ENCODE data around the gene NFKBIB. TPM values are rescaled to one million over a fixed set of nuclear protein-coding genes. Genes with fewer than 3 reads are reported as not detected.

NFKBIB gene
- total RNA-seq, 3 donors from 2014 or later: 150 to 174 (median 169) TPM

DNA sequence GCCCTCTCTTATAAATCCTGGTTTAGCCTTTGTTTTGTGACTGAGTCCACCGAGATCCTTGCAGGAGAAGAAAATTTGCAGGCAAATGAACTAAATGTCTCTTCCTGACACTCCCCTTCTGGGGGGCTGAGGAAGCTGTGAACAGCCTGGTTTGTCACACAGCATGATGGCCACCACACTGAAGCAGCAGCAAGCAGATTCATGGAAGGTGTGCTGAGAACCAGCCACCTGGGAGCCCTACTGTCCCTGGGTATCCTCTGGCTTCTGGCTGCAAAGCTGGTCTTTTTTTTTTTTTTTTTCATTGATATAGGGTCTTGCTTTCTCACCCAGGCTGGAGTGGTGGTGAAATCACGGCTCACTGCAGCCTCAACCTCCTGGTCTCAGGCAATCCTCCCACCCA lies 42.2 kb downstream of the NFKBIB start:
- DNase-seq (no peak), ATAC-seq (no peak)
- Mint-ChIP-seq H3K36me3 (ENCODE audit: insufficient read depth) (no peaks in the 10 kb centered on the region), H3K4me3 (no peak overlapping the region), H3K27me3 (ENCODE audit: low read depth) (no peaks in the 10 kb centered on the region), H3K9me3 (no peaks in the 10 kb centered on the region), H3K4me1 (ENCODE audit: low read depth) (peaks cover 8% of the 10 kb centered on the region)

DNA sequence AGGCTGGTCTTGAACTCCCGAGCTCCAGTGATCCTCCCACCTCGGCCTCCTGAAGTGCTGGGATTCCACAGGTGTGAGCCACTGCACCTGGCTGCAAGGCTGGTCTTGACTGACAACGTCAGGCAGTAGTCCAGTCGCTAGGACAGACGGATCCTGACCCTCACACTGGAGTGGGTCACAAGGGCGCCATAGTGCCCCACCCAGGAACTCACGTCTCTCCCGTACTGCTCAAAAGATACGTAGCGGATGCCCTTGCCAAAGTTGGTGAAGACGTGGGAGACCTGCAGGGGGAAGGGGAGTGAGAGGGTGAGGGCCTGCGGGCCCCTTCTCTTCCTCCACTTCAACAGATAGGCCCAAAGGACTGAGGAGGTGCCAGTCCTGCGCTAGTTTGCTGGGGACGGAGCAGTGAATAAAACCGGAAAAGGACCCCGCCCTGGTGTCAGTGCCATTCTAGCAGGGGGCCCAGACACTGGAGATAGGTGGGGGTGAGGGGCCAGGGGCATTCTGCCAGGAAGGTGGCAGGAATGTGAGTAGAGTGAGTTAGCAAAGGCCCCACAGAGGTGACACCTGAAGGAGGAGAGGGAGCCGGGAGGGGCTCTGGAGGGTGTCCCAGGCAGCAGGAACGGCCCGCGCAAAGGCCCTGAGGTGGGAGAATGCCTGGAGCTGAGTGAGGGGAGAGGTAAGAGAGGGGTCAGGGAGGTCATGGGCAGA lies 42.9 kb downstream of the NFKBIB start:
- Mint-ChIP-seq H3K4me3 (no peak overlapping the region), H3K27me3 (ENCODE audit: low read depth) (no peaks in the 10 kb centered on the region), H3K9me3 (no peaks in the 10 kb centered on the region), H3K36me3 (ENCODE audit: insufficient read depth) (no peaks in the 10 kb centered on the region), H3K4me1 (ENCODE audit: low read depth) (peaks cover 8% of the 10 kb centered on the region)
- DNase-seq (no peak), ATAC-seq (no peak)

DNA sequence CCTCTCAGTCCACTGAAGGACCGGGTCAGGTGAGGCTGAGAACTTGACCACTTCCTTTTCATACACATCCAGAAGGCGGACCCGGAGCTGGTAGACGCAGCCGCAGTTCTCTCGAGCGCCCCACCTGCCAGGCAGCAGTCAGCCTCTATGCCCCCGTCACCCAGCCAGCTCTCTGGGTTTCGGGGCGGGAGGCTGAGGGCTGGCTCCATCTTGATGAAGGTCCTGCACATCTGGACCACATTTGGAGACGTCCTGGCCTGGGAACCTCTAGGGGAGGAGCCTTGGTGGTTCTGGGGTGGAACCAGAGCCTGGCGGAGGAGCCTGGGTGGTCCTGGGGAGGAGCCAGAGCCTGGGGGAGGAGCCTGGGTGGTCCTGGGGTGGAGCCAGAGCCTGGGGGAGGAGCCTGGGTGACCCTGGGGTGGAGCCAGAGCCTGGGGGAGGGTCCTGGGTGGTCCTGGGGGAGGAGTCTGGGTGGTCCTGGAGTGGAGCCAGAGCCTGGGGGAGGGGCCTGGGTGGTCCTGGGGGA lies 45.3 kb downstream of the NFKBIB start:
- DNase-seq: no peak
- peaks cover 3% of the 10 kb centered on the region for H3K27me3 Mint-ChIP-seq (ENCODE audit: low read depth)

DNA sequence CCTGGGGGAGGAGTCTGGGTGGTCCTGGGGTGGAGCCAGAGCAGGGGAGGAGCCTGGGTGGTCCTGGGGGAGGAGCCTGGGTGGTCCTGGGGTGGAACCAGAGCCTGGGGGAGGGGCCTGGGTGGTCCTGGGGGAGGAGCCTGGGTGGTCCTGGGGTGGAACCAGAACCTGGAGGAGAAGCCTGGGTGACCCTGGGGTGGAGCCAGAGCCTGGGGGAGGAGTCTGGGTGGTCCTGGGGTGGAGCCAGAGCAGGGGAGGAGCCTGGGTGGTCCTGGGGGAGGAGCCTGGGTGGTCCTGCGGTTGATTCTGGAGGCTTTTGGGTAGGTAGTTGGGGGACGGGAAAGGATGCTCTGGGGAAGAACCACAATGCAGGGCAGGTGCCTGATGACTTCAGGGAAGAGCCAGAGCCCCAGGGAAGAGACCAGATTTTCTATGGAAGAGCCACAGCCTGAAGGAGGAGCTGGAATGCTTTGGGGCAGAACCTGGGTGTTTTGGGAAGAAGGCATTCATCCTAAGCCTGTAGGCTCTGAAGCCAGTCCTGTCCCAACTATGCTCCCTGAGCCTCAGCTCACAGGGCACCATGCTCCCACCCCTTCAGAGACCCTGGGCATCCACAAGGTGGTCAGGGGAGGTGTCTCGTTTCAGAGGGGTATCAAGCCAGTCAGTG lies 45.9 kb downstream of the NFKBIB start:
- peaks cover 16% of the 10 kb centered on the region for H3K4me1 Mint-ChIP-seq (ENCODE audit: low read depth)
- ATAC-seq: no peak

More for the DNA sequence above, 45.3 kb downstream of the NFKBIB start:
- H3K9me3 Mint-ChIP-seq: no peaks in the 10 kb centered on the region
- H3K4me3 Mint-ChIP-seq: no peak overlapping the region
- H3K4me1 Mint-ChIP-seq (ENCODE audit: low read depth): peaks cover 13% of the 10 kb centered on the region
- no peak for ATAC-seq
- H3K36me3 Mint-ChIP-seq (ENCODE audit: insufficient read depth): no peaks in the 10 kb centered on the region

DNA sequence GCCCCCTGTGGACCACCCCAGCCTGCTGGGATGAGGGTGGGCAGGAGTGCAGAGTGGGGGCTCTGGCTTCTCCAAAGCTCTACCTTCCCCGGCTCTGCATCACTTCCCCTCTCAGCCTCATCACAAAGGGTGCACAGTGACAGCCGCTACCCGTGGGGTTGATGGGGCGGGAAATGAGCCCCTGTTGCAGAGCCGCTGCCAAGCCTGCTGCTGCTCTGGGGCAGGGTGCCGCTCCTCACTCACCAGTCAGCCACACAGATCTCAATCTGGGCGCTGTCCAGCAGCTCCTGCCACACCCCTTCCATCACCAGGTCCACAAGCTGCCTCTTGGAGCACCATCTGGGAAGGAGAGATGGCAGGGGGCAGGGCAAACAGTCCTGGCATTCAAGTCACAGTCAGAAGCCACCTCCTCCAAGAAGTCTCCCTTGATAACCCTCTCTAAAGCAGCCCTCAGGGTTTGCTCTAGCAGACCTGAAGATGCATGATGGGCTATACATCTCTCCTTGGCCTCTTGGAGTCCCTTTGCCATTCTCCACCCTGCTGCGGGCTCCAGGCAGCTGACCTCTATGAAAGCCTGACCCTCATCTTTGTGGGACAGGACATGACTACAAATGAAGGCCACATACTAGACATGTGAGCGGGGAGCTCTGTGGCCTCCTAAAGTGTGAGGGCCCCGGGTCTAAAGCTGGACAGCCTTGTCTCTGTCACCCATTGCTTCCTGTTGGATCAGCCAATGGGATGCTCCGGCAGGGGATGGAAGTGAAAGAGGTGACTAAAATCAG lies 46.7 kb downstream of the NFKBIB start:
- no peak overlapping the region for H3K4me3 Mint-ChIP-seq

More for the DNA sequence above, 45.9 kb downstream of the NFKBIB start:
- H3K27me3 Mint-ChIP-seq (ENCODE audit: low read depth): peaks cover 3% of the 10 kb centered on the region
- H3K9me3 Mint-ChIP-seq: no peaks in the 10 kb centered on the region
- no peak for DNase-seq
- H3K4me3 Mint-ChIP-seq: no peak overlapping the region
- H3K36me3 Mint-ChIP-seq (ENCODE audit: insufficient read depth): no peaks in the 10 kb centered on the region

DNA sequence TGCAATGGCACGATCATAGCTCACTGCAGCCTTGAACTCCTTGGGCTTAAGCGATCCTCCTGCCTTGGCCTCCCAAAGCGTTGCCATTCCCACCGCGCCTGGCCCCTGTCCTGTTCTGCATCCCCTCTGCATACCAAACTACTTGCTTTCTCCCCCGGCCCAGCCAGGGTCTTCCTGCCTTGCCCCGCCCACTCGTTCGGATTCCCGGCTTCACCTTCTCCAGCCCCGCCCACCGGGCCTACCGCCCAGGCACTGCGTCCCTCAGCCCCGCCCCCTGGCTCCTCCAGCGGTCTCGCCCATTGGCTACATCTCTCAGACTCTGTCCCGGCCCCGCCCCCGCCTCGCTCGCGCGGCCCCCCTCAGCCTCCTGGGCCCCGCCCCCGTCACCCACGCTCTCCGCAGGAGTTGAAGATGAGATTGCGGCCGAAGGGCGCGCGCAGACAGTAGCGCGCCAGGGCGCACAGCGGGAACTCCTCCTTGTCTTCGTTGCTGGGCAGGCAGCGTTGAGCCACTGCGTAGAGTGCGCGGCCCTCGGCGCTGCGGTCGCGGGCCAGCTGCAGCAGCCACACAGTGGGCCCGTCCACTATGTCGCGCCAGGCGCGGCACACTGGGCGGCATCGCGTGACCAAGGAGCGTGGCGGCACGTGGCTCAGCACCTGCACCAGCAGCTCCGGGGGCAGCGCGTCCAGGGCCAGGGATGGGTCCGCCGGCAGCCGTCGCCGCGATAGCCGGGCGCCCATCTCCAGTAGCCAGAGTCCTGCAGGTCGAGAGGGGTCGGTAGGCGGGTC lies 50.0 kb downstream of the NFKBIB start:
- H3K9me3 Mint-ChIP-seq: no peaks in the 10 kb centered on the region
- H3K27me3 Mint-ChIP-seq (ENCODE audit: low read depth): peaks cover 25% of the 10 kb centered on the region
- H3K4me1 Mint-ChIP-seq (ENCODE audit: low read depth): peaks cover 14% of the 10 kb centered on the region
- peak overlapping the region; percentile 38 for H3K4me3 Mint-ChIP-seq
- peak; percentile 82 for DNase-seq
- peak; percentile 88 to 91 for ATAC-seq
- H3K36me3 Mint-ChIP-seq (ENCODE audit: insufficient read depth): no peaks in the 10 kb centered on the region

More for the DNA sequence above, 46.7 kb downstream of the NFKBIB start:
- Mint-ChIP-seq H3K9me3 (no peaks in the 10 kb centered on the region), H3K27me3 (ENCODE audit: low read depth) (peaks cover 5% of the 10 kb centered on the region), H3K36me3 (ENCODE audit: insufficient read depth) (no peaks in the 10 kb centered on the region), H3K4me1 (ENCODE audit: low read depth) (peaks cover 12% of the 10 kb centered on the region)
- no peak for DNase-seq
- ATAC-seq: no peak

DNA sequence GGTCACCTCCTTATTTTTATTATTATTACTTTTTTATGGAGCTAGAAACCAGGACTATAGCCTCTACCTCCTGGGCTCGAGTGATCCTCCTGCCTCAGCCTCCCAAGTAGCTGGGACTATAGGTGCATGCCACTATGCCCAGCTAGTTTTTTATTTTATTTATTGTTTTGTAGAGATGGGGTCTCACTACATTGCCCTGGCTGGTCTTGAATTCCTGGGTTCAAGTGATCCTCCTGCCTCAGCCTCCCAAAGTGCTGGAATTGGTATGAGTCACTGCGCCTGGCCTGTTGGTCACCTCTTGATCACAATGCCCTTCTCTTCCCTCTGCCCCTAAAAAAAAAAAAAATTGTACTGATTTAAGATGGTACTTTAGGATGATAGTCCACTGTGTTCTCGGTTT lies 51.4 kb downstream of the NFKBIB start:
- Mint-ChIP-seq H3K4me3 (no peak overlapping the region), H3K9me3 (no peaks in the 10 kb centered on the region), H3K36me3 (ENCODE audit: insufficient read depth) (no peaks in the 10 kb centered on the region), H3K4me1 (ENCODE audit: low read depth) (peaks cover 14% of the 10 kb centered on the region), H3K27me3 (ENCODE audit: low read depth) (peaks cover 29% of the 10 kb centered on the region)
- no peak for DNase-seq
- no peak for ATAC-seq

DNA sequence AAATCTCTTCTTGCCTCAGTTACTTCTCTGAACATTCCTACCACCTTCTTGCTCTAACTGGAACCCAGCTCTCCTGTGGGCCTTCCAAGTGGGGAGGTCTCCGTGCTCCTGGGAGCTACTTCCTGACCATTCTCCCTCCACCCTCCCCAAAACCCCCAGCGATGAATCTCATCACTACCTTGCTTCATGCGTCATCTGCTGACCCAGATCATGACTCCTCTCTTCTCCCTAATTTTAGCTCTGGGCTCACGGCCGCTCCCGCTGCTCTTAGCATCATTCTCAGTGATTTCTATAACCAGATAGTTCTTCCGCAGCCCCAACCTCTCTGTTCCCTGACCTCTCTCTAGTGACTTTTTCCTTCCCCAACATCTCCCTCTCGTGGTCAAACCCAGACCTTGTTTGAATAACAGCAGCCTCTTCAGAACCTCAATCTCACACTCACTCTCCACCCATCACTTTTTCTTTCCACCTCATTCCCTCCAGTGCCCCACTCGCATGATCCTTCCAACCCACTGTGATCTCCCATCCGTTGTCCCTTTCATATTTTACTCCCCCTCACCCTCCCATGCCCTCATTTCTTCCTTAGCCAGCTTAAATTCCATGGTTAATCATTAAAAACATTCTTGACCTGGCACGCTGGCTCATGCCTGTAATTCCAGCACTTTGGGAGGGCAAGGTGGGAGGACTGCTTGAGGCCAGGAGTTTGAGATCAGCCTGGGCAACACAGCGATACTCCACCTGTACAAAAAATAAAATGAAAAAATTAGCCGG lies 52.8 kb downstream of the NFKBIB start:
- H3K27me3 Mint-ChIP-seq (ENCODE audit: low read depth): peaks cover 29% of the 10 kb centered on the region
- H3K36me3 Mint-ChIP-seq (ENCODE audit: insufficient read depth): no peaks in the 10 kb centered on the region
- ATAC-seq (no peak), DNase-seq (no peak)
- H3K4me3 Mint-ChIP-seq: no peak overlapping the region
- H3K4me1 Mint-ChIP-seq (ENCODE audit: low read depth): peaks cover 14% of the 10 kb centered on the region
- no peaks in the 10 kb centered on the region for H3K9me3 Mint-ChIP-seq

DNA sequence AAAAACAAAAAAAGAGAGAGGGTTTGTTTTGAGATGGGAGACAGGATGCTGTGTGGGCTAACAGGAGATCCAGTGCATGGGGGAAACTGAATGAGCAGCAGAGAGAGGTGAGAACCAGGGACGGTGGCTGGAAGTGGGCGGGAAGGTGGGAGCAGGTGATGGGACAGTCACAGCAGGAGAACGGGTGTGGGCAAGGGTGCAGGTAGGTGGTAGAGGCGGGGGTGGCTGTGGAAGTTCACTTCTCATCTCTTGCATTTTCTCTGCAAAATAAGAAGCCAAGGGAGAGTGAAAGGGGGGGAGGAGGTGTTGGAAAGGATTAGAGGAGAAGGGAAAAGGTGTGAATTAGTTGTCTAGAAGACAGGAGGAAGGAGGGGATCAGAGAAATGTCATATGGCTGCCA lies 53.9 kb downstream of the NFKBIB start:
- no peaks in the 10 kb centered on the region for H3K9me3 Mint-ChIP-seq
- ATAC-seq: no peak
- H3K4me3 Mint-ChIP-seq: no peak overlapping the region
- peaks cover 14% of the 10 kb centered on the region for H3K4me1 Mint-ChIP-seq (ENCODE audit: low read depth)
- no peak for DNase-seq
- peaks cover 29% of the 10 kb centered on the region for H3K27me3 Mint-ChIP-seq (ENCODE audit: low read depth)
- no peaks in the 10 kb centered on the region for H3K36me3 Mint-ChIP-seq (ENCODE audit: insufficient read depth)

DNA sequence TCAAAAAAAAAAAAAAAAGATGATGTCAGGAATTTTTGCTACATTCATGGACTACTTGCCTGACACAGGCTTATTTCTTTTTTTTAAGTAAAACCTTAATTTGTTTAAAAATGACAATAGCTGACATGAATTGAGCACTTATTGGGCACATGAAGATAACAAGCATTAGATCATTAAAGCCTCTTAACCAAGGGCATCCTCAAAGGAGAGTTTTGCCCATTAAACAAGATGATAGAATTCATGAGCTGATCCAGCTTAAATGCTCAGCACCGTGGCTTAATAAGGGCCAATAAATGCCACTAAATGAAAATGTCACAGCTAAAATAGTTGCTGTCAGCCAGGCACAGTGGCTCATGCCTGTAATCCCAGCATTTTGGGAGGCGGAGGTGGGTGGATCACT lies 56.5 kb downstream of the NFKBIB start:
- Mint-ChIP-seq H3K27me3 (ENCODE audit: low read depth) (peaks cover 25% of the 10 kb centered on the region), H3K4me3 (no peak overlapping the region), H3K4me1 (ENCODE audit: low read depth) (peaks cover 5% of the 10 kb centered on the region), H3K36me3 (ENCODE audit: insufficient read depth) (no peaks in the 10 kb centered on the region), H3K9me3 (no peaks in the 10 kb centered on the region)
- DNase-seq (no peak), ATAC-seq (no peak)

DNA sequence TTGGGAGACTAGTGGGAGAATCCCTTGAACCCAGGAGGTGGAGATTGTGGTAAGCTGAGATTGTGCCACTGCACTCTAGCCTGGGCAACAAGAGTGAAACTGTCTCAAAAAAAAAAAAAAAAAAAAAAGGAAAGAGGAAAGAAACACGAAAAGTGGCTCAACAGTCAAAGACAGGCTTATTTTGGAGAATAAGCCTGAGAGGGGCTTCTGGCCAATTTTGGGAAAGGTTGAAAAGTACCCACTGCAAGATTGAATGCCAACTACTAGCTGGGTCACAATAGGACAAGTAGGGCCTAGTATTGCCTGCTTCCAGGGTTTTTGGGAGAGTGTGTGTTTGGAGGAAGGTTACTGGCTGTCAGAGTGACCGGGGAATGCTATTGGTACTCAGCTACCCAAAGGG lies 58.5 kb downstream of the NFKBIB start:
- Mint-ChIP-seq H3K9me3 (no peaks in the 10 kb centered on the region), H3K27me3 (ENCODE audit: low read depth) (peaks cover 11% of the 10 kb centered on the region), H3K4me3 (no peak overlapping the region), H3K4me1 (ENCODE audit: low read depth) (peaks cover 4% of the 10 kb centered on the region), H3K36me3 (ENCODE audit: insufficient read depth) (no peaks in the 10 kb centered on the region)
- ATAC-seq (no peak), DNase-seq (no peak)

All from activated T-cell treated with anti-CD3 and anti-CD28 coated beads, Interleukin-2, amount 50 U/mL, for 4 hours (primary cell).